ENCODE results near the gene ADAMTS2.

The ADAMTS2 gene

GRCh38 chr5:179131886-179132585 is 213.2 kb downstream of the ADAMTS2 start:
- no peak for DNase-seq

GRCh38 chr5:179131321-179131835 is 213.9 kb downstream of the ADAMTS2 start:
- DNase-seq, result no peak

DNA sequence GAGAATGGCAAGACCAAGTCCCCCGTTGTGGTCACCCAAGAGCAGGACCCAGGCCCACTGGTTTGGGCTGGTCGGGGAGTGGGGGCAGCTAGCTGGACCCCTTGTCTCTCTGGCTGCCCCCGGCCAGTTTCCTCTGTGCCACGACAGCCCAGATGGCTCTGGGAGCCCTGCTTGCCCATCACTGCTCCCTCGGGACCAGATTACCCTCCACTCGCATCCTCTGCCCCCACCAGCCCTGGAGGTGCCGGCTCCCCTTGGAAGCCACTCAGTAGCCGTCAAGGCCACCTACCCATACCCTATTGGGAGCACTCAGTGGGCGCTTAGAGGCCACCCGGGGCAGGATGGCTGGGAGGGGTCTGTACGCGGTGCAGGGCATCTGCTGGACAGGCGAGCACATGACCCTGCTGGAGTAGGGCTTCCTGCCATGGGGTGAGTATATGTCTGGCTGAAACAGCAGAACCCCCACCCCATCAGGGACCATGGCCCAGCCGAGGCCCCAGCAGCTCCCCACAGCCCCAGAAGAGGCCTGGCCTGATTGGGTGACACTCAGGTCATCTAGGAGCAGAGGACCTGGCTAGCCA is 215.1 kb downstream of the ADAMTS2 start:
- no peak for DNase-seq

GRCh38 chr5:179129607-179130071 is 215.6 kb downstream of the ADAMTS2 start:
- DNase-seq, result no peak

GRCh38 chr5:179128976-179129375 is 216.3 kb downstream of the ADAMTS2 start:
- no peak for DNase-seq

- no peak for DNase-seq
Measured at GRCh38 chr5:179128041-179128365, 217.3 kb downstream of the ADAMTS2 start.

DNA sequence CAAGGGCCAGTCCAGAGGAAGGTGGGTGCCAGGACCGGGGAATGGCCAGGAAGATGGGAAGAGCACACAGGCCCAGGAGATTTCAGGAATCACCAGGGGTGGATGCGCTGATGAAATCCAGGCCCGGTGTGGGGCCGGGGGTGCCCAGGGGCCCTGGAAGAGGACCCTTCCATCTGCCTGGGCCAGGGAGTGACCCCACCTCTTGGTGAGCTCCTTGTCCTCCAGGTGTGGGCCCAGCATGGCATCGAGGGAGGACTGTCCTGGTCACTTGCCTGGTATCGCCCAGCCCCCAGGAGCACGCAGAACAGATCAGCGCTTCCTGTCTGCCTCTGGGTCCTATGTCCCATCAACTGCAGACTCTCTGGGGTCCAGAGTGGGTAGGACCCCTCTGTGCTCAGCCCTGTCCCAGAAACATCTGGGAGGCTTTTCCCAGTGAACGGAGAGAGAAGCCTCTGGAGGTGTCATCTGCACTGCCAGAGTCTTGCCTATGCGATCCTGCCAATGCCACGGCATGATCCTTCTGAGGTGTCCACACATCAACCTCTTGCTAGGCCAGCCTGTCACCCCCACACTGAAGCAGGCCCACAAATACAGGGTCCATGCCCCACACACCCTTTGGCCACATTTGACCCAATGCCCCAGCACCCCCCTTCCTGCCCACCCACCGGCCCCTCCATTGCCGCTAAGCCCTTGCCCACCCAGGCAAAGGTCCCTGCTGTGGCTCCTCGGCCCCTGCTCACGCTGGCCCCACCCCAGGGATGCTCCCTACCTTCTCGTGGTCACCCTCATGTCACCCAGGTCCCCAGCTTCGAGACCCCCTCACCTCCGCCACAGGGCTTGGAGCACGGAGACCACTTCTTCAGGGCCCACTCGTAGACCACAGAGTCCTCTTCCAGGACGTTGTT is 217.9 kb downstream of the ADAMTS2 start:
- no peak for DNase-seq

GRCh38 chr5:179126506-179126991 is 218.7 kb downstream of the ADAMTS2 start:
- no peak for DNase-seq

GRCh38 chr5:179125789-179126505 is 219.3 kb downstream of the ADAMTS2 start:
- no peak for DNase-seq

GRCh38 chr5:179124853-179125788 is 220.1 kb downstream of the ADAMTS2 start:
- DNase-seq, result no peak

GRCh38 chr5:179124273-179124852 is 220.9 kb downstream of the ADAMTS2 start:
- DNase-seq, result no peak

DNA sequence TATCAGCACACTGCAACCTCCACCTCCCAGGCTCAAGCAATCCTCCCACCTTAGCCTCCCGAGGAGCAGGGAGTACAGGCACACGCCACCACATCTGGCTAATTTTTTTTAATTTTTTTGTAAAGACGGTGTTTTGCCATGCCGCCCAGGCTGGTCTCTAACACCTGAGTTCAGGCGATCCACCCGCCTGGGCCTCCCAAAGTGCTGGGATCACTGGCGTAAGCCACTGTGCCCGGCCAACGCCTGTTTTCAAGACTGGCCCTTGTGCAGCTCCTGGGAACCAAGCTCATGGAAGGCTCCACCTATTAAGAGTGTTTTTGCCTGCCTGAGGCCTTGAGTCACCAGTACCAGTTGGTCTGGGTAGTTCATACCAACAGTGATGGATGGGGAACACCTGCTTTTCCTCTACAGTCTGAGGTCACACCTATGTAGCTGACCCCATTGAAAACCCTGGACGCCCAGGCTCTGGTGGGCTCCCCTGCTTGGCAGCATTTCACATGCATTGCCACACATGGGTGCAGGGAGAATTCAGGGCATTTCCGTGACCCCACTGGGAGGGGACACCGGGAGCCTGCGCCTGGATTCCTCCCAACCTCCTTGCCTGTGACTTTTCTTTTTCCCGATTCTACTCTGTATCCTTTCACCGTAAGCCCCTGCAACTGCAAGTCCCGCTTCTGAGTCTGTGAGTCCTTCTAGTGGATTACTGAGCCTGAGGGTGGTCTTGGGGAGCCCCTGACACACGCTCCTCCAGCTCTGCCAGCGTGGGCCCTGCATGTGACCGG is 221.6 kb downstream of the ADAMTS2 start:
- DNase-seq, result no peak

DNA sequence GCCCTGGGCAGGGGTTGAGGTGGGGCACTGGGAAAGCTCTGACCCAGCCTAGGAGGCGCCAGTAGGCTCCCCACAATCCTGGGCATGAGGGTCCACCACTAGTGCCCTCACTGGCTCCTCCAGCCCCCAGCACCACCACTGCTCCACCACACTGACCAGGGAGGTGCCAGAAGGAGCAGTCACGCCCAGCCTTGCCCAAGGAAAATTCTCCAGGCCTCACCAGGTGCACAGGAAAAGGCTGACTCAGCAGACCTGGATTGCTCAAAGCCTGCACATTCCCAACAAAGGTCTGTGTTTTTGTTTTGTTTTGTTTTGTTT is 222.2 kb downstream of the ADAMTS2 start:
- no peak for DNase-seq

- no peak for DNase-seq
Measured at GRCh38 chr5:179122411-179123108, 222.7 kb downstream of the ADAMTS2 start.

DNA sequence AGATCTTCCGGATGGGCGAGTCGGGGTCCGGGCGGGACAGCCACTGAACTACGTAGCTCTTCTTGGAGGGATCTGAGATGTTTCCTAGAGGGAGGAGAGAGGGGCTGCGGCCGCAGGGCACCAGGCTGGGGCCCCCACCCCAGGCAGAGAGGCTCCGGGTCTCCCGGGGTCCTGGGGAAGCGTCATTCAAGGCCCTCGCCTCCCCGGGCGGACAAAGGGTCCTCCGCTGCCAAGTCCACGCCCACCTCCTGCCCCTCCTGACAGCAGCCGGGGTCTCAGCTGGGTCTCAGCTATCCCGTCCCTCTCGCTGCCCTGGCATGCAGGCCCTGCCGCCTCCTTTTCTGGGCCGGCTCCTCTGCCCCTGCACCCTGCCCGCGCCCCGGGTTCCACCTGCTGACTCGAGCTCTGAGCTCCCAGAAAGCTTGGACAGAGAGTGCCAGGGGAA is 223.6 kb downstream of the ADAMTS2 start:
- no peak for DNase-seq

GRCh38 chr5:179120951-179121666 is 224.2 kb downstream of the ADAMTS2 start:
- DNase-seq, result no peak

DNA sequence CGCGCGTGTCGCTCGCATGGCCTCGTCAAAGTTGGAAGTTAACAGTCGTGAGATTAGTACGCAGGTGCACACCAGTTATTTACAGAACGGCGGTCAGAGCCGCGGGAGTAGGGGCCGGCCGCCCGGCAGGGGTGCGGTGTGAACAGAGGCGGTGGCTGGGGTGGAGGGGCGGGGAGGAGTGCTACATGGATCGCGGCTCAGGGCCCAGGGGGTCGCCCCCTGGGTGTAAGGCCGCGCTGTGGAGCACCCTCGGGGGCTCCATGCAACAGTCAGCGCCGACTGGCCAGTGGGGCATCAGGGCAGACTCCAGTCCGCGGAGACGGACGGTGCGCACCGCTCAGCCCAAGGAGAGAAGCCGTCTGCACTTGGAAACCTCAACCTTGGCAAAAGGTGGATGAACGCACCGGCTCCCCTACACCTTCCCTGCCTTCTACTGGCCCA is 224.8 kb downstream of the ADAMTS2 start:
- DNase-seq, result no peak

DNA sequence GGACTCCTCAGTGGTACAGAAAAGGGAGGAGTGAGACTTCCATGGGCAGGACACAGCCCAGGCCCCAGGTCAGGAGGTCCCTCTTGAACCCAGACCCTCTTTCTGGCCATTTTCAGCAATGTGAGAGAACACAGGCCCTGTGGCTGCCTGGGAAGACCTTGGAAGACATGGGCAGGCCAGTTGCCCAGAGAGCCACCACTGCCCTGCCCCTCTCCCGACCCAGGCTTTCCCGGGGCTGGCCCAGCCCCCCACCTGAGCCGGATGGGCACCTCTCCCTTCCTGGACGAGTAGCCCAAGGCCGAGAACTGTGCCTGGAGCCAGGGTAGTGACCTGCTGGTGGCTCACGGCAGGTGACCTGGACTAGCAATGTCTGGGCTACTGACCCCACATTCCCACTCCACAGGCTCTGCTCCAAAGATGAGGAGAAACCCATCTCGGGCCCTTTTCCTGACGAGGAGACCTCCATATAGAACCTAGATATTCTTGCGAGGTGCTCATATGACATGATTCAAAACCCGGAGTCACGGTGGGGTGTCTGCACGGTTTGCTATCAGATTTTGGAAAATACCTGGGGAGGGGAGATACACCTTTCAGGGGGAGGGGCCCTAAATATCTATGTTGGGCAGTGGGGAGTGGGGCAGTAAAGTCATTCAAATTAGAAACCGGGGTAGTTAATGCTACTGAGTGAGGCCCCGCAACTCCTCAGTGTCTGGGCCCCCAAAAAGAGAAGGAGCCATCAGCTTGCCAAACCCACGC is 225.7 kb downstream of the ADAMTS2 start:
- DNase-seq, result no peak

All from KG1 (cell line).